GM12878 (cell line): ENCODE results near the gene ARHGAP44. TPM values are rescaled to one million over a fixed set of nuclear protein-coding genes. Genes with fewer than 3 reads are reported as not detected.

Source experiments
- ATAC-seq: fragments of 200-7000 bp; cut with Tn5 transposase; 3 replicates; pipeline ENCODE4 v1.9.1; 2020; ENCODE audit warnings: mild to moderate bottlenecking, moderate library complexity
- BruUV-seq: library from RNA; stranded (reverse); fragments of 400-500 nt; replicated peaks from 2 replicates; lab custom pipeline; 2021; lab: Mats Ljungman, UMichigan
- CTCF ChIA-PET: fragments of 300-600 bp; sonication (Branson Sonifier 250); formaldehyde crosslinking; extraction: SDS; loops from one replicate; lab custom pipeline; 2021; ENCODE audit warnings: inconsistent platforms; lab: Yijun Ruan, JAX
- POLR2A ChIA-PET: fragments of 350-600 bp; formaldehyde crosslinking; extraction: SDS; loops from one replicate; lab custom pipeline; 2021; ENCODE audit warnings: inconsistent platforms; lab: Charles Lee
- RAD21 ChIA-PET: fragments of 300-600 bp; sonication (Branson Sonifier 250); formaldehyde crosslinking; loops from one replicate; lab custom pipeline; 2023; ENCODE audit warnings: antibody characterized with exemption; ENCODE audit not compliant: unreplicated experiment; lab: Charles Lee
- SMC1A ChIA-PET: fragments of 300-600 bp; sonication (Branson Sonifier 250); formaldehyde crosslinking; loops from one replicate; lab custom pipeline; 2023; ENCODE audit not compliant: unreplicated experiment, uncharacterized antibody; lab: Charles Lee
- DNase-seq: peaks from one replicate; pipeline ENCODE4 v3.0.0-alpha.2; 2011; ENCODE audit warnings: low read depth, low spot score
- FAIRE-seq: peaks from 3 replicates; lab custom pipeline; 2011; peaks lifted over from hg19 to GRCh38; lab: Jason Lieb, UNC
- H2AFZ ChIP-seq: 2 replicates; pipeline ENCODE4 v1.6.0; 2011; ENCODE audit warnings: low read depth, low read length, control low read depth; ENCODE audit not compliant: control insufficient read depth
- H3K27ac ChIP-seq: 2 replicates; pipeline ENCODE4 v1.5.1; 2011; ENCODE audit warnings: control low read depth; ENCODE audit not compliant: control insufficient read depth, insufficient read depth
- H3K27me3 ChIP-seq, 2 experiments: replicated peaks in 1 of 2; 2 replicates each; pipeline versions ENCODE4 v1.6.0 to v1.6.1; 2011; ENCODE audit warnings: low read length in 1 of 2; ENCODE audit not compliant: control insufficient read depth in 2 of 2, insufficient read depth in 2 of 2
- H3K36me3 ChIP-seq, 2 experiments: 2 replicates each; pipeline ENCODE4 v1.5.1; 2011; ENCODE audit warnings: low read length in 1 of 2; ENCODE audit not compliant: control insufficient read depth in 2 of 2, insufficient read depth in 2 of 2
- H3K4me1 ChIP-seq: 2 replicates; pipeline ENCODE4 v1.6.1; 2011; ENCODE audit warnings: mild to moderate bottlenecking, low read length, moderate library complexity, mixed read lengths; ENCODE audit not compliant: control insufficient read depth, insufficient read depth
- H3K4me2 ChIP-seq: 2 replicates; pipeline ENCODE4 v1.6.0; 2011; ENCODE audit warnings: control low read depth; ENCODE audit not compliant: control insufficient read depth, insufficient read depth
- H3K4me3 ChIP-seq: fragments of 200-600 bp; sonication (generic); 2 replicates; pipeline ENCODE4 v1.5.1; 2016
- H3K79me2 ChIP-seq: 2 replicates; pipeline ENCODE4 v1.6.0; 2011; ENCODE audit warnings: low read length; ENCODE audit not compliant: control insufficient read depth, insufficient read depth
- H3K9ac ChIP-seq: 2 replicates; pipeline ENCODE4 v1.8.0; 2011; ENCODE audit warnings: low read length, control low read depth, mixed read lengths; ENCODE audit not compliant: control insufficient read depth, insufficient read depth
- H3K9me3 ChIP-seq: replicated peaks from 3 replicates; pipeline ENCODE4 v1.5.1; 2011; ENCODE audit warnings: mild to moderate bottlenecking, low read length; ENCODE audit not compliant: control insufficient read depth, insufficient read depth
- H4K20me1 ChIP-seq: 2 replicates; pipeline ENCODE4 v1.6.0; 2011; ENCODE audit not compliant: control insufficient read depth, insufficient read depth
- BCL11A ChIP-seq: IDR thresholded peaks from 2 replicates; pipeline ENCODE4 v1.6.1; 2011; ENCODE audit warnings: low read depth, low read length
- BHLHE40 ChIP-seq, 2 experiments: fragments of 450-650 bp in 1 of 2; IDR thresholded peaks; 2 replicates each; pipeline ENCODE4 v1.6.1; 2011 to 2017; ENCODE audit warnings: low read depth in 2 of 2, borderline replicate concordance in 1 of 2, improper control_type of control experiment in 1 of 2, low read length in 1 of 2, mild to moderate bottlenecking in 1 of 2
- CHD2 ChIP-seq: IDR thresholded peaks from 2 replicates; pipeline ENCODE4 v1.6.1; 2011; ENCODE audit warnings: low read depth, low read length, improper control_type of control experiment, borderline replicate concordance
- CREB1 ChIP-seq: IDR thresholded peaks from 2 replicates; pipeline ENCODE4 v1.6.1; 2012; ENCODE audit warnings: low read depth, mild to moderate bottlenecking, inconsistent platforms
- FOS ChIP-seq: IDR thresholded peaks from 3 replicates; pipeline ENCODE4 v1.6.1; 2011; ENCODE audit warnings: borderline replicate concordance; ENCODE audit not compliant: insufficient read length; ENCODE audit errors: extremely low read depth
- FOXK2 ChIP-seq: fragments of 450-650 bp; IDR thresholded peaks from 2 replicates; pipeline ENCODE4 v1.6.1; 2017; ENCODE audit warnings: mild to moderate bottlenecking, moderate library complexity
- HDAC6 ChIP-seq: fragments of 200-600 bp; sonication (generic); IDR thresholded peaks from one replicate; pipeline ENCODE4 v1.8.0; 2017; ENCODE audit warnings: antibody characterized with exemption; ENCODE audit not compliant: unreplicated experiment
- IKZF2 ChIP-seq, 2 experiments: fragments of 450-650 bp; IDR thresholded peaks; 2 replicates each; pipeline ENCODE4 v1.6.1; 2017; ENCODE audit warnings: mild to moderate bottlenecking in 2 of 2, moderate library complexity in 2 of 2
- JUNB ChIP-seq: IDR thresholded peaks from 2 replicates; pipeline ENCODE4 v1.6.1; 2016; ENCODE audit warnings: antibody characterized with exemption, mild to moderate bottlenecking
- KDM1A ChIP-seq: fragments of 200-600 bp; sonication (generic); IDR thresholded peaks from 2 replicates; pipeline ENCODE4 v1.6.1; 2016; ENCODE audit warnings: borderline replicate concordance
- POLR2A ChIP-seq: IDR thresholded peaks from 2 replicates; pipeline ENCODE4 v1.6.1; 2011; ENCODE audit warnings: low read depth, mild to moderate bottlenecking, low read length
- RCOR1 ChIP-seq: conservative IDR thresholded peaks from 2 replicates; pipeline ENCODE4 v1.6.1; 2012; ENCODE audit warnings: low read depth, low read length, improper control_type of control experiment
- RUNX3 ChIP-seq: IDR thresholded peaks from 2 replicates; pipeline ENCODE4 v1.6.1; 2012; ENCODE audit warnings: low read length, inconsistent platforms
- TAF1 ChIP-seq: IDR thresholded peaks from 2 replicates; pipeline ENCODE4 v1.6.1; 2011; ENCODE audit warnings: mild to moderate bottlenecking, low read depth, low read length, borderline replicate concordance
- TCF3 ChIP-seq: IDR thresholded peaks from 2 replicates; pipeline ENCODE4 v1.6.1; 2012; ENCODE audit warnings: low read depth, mild to moderate bottlenecking, low read length, borderline replicate concordance; ENCODE audit not compliant: insufficient read depth
- ZNF207 ChIP-seq: fragments of 450-650 bp; IDR thresholded peaks from 2 replicates; pipeline ENCODE4 v1.6.1; 2014; ENCODE audit warnings: antibody characterized with exemption, mild to moderate bottlenecking, borderline replicate concordance
- ZNF622 ChIP-seq: fragments of 450-650 bp; IDR thresholded peaks from 2 replicates; pipeline ENCODE4 v1.6.1; 2017; ENCODE audit warnings: mild to moderate bottlenecking, inconsistent platforms
- WGBS: methylation state at CpG from one replicate; pipeline ENCODE4 v1.1.6; 2016; ENCODE audit warnings: low lambda C conversion rate; ENCODE audit not compliant: insufficient replicate concordance, insufficient coverage; ENCODE audit errors: missing lambda C conversion rate; 5-methylcytosine and 5-hydroxymethylcytosine counted together
- in situ Hi-C: fragments of 300-500 bp; cut with MboI; formaldehyde crosslinking; loops from 9 replicates; pipeline ENCODE4 v1.14.3; 2018; ENCODE audit warnings: mixed read lengths
- intact Hi-C: fragments of 100-400 bp; cut with micrococcal nuclease; formaldehyde crosslinking; loops from one replicate; pipeline ENCODE4 v1.14.2; 2022; ENCODE audit not compliant: unreplicated experiment
- polyA plus RNA-seq, 11 experiments: library from polyadenylated mRNA; depleted of rRNA in 4 of 11; unstranded in 6 of 11; stranded (reverse) in 5 of 11; fragments of >200 nt; fragmentation: Nextera tagmentation in 4 of 11; fragmentation: Illumina TruSeq in 1 of 11; extraction: Ambion mirVana in 4 of 11; extraction: Trizol in 1 of 11; gene quantifications; 1 replicate in 1 of 11; 2 replicates in 10 of 11; pipeline versions ENCODE4 v1.2.1 to v1.2.3, GENCODE V29; 2011 to 2016; ENCODE audit warnings: inconsistent platforms in 2 of 11, missing spikeins in 2 of 11, low read depth in 1 of 11
- total RNA-seq, 4 experiments: library from RNA; depleted of rRNA in 3 of 4; stranded (reverse); fragments of >200 nt in 3 of 4; fragmentation: Illumina TruSeq in 1 of 4; extraction: Trizol in 1 of 4; gene quantifications; 2 replicates each; pipeline versions ENCODE4 v1.2.1 to v1.2.3, GENCODE V29; 2013 to 2021
- TF ChIP-seq, protein P1 (sequence below): IDR thresholded peaks from 2 replicates; pipeline ENCODE4 v1.6.1; 2011; ENCODE audit warnings: low read depth, low read length, improper control_type of control experiment, borderline replicate concordance
- TF ChIP-seq, protein P2 (sequence below): fragments of 150-350 bp; IDR thresholded peaks from 2 replicates; pipeline ENCODE4 v1.6.1; 2016; ENCODE audit warnings: low read depth, low read length
- TF ChIP-seq, protein P3 (sequence below): fragments of 450-650 bp; IDR thresholded peaks from 2 replicates; pipeline ENCODE4 v1.6.1; 2016; ENCODE audit warnings: mild to moderate bottlenecking

Gene ARHGAP44
- total and polyA plus RNA-seq, 10 of the 15 experiments (the other 5 are each of a cell fraction or from before 2014, with no cell fraction given), result 0.11 to 1.2 (median 0.48) TPM

DNA sequence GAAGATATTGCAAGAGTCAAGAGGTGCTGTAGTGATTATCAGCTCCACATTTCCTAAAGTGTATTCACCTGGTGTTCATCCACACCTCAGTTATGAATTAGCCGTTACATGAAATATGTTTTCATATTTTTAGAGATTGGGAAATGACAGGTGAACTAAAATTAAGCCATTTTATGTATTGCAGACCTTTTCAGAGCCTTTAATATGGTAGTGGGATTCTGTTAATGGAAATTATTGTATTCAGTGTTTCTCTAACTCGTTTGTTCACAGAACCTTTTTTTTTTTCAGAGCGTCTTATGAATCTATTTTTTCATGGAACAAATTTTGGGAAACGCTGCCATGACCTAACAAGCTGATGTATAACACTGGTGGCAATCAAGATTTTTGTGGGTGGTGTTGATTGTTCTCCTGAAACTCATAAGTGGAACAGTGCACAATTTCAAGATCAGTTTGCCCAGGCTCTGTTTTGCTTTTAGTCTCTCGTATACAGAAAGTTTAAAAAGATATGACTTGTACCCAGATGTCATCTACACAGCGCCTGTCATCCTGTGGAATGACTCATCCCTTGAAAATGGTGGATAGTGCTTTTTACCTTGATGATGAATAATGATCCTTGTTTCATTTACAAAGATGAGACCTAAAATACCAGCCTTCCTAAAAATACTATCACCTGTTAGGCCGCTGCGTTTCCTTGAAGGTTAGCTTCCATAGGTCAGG lies 88.8 kb downstream of the ARHGAP44 start:
- RAD21 ChIA-PET, result no interaction called here
- POLR2A ChIA-PET, result no interaction called here
- 4% methylated on average over 8 of the region's 8 CpGs for WGBS
- no TSS peak for BruUV-seq
- CTCF ChIA-PET, result no interaction called here
- Histone ChIP-seq H2AFZ (peak overlapping the region; percentile 5; the same call in 1 of the 2 replicates), H3K9ac (no peak overlapping the region), H4K20me1 (no peaks in the 10 kb centered on the region), H3K27me3 (no peaks in the 10 kb centered on the region), H3K4me2 (peak overlapping the region; percentile 4; the same call in 1 of the 2 replicates), H3K4me1 (no peaks in the 10 kb centered on the region), H3K36me3 (no peaks in the 10 kb centered on the region), H3K9me3 (no peaks in the 10 kb centered on the region; the same call in 2 of the 3 replicates), H3K79me2 (no peaks in the 10 kb centered on the region), H3K4me3 (no peak overlapping the region), H3K27ac (peak overlapping the region; percentile 27; the same call in 1 of the 2 replicates)
- ATAC-seq (no peak), DNase-seq (no peak), FAIRE-seq (no peak)
- intact Hi-C loops, result no loop called here
- SMC1A ChIA-PET, result interaction anchor here (0.6 to 1.3 kb wide), 3 partner anchors 14 to 36 kb away, joined by 3 to 5 read pairs (median 3); no protein-coding TSS in a partner anchor
- in situ Hi-C loops, result no loop called here
- TF ChIP-seq, protein P1, sequence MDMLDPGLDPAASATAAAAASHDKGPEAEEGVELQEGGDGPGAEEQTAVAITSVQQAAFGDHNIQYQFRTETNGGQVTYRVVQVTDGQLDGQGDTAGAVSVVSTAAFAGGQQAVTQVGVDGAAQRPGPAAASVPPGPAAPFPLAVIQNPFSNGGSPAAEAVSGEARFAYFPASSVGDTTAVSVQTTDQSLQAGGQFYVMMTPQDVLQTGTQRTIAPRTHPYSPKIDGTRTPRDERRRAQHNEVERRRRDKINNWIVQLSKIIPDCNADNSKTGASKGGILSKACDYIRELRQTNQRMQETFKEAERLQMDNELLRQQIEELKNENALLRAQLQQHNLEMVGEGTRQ, result no peak
- TF ChIP-seq ZNF207 (no peak), RUNX3 (0 out of 2 replicates have a peak, but pooled peaks have one; percentile 25), BCL11A (no peak), IKZF2 (IDR thresholded peaks at IDR 0.05) (no peak), RCOR1 (no peak), HDAC6 (no peak), POLR2A (no peak), TCF3 (no peak), CHD2 (no peak), KDM1A (no peak), ZNF622 (no peak), BHLHE40 (IDR thresholded peaks at IDR 0.05; ENCODE audit: borderline replicate concordance in 1 of 2, low read depth in 2 of 2, low read length in 1 of 2) (no peak), FOS (no peak), CREB1 (0 out of 2 replicates have a peak, but pooled peaks have one; percentile 30), JUNB (peak; percentile 59; the same call in 1 of the 2 replicates), TAF1 (no peak), FOXK2 (no peak)
- TF ChIP-seq, protein P2, sequence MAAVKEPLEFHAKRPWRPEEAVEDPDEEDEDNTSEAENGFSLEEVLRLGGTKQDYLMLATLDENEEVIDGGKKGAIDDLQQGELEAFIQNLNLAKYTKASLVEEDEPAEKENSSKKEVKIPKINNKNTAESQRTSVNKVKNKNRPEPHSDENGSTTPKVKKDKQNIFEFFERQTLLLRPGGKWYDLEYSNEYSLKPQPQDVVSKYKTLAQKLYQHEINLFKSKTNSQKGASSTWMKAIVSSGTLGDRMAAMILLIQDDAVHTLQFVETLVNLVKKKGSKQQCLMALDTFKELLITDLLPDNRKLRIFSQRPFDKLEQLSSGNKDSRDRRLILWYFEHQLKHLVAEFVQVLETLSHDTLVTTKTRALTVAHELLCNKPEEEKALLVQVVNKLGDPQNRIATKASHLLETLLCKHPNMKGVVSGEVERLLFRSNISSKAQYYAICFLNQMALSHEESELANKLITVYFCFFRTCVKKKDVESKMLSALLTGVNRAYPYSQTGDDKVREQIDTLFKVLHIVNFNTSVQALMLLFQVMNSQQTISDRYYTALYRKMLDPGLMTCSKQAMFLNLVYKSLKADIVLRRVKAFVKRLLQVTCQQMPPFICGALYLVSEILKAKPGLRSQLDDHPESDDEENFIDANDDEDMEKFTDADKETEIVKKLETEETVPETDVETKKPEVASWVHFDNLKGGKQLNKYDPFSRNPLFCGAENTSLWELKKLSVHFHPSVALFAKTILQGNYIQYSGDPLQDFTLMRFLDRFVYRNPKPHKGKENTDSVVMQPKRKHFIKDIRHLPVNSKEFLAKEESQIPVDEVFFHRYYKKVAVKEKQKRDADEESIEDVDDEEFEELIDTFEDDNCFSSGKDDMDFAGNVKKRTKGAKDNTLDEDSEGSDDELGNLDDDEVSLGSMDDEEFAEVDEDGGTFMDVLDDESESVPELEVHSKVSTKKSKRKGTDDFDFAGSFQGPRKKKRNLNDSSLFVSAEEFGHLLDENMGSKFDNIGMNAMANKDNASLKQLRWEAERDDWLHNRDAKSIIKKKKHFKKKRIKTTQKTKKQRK, result no peak
- TF ChIP-seq, protein P3, sequence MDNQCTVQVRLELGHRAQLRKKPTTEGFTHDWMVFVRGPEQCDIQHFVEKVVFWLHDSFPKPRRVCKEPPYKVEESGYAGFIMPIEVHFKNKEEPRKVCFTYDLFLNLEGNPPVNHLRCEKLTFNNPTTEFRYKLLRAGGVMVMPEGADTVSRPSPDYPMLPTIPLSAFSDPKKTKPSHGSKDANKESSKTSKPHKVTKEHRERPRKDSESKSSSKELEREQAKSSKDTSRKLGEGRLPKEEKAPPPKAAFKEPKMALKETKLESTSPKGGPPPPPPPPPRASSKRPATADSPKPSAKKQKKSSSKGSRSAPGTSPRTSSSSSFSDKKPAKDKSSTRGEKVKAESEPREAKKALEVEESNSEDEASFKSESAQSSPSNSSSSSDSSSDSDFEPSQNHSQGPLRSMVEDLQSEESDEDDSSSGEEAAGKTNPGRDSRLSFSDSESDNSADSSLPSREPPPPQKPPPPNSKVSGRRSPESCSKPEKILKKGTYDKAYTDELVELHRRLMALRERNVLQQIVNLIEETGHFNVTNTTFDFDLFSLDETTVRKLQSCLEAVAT, result no peak
